ENCODE measurements around the gene CDC6. TPM values are rescaled to one million over a fixed set of nuclear protein-coding genes. Genes with fewer than 3 reads are reported as not detected.

CDC6 gene
- total RNA-seq, 1 donor from 2014 or later: 3.7 TPM

GRCh38 chr17:40343219-40344119, 55.8 kb downstream of the CDC6 start:
- no peaks in the 10 kb centered on the region for H3K9me3 ChIP-seq
- intact Hi-C loops (cut with DNase I): no loop called here
- TF ChIP-seq POLR2AphosphoS5 (IDR thresholded peaks at IDR 0.05; ENCODE audit: insufficient read depth in 1 of 2, low read depth in 1 of 2): no peak
- TF ChIP-seq CTCF (IDR thresholded peaks at IDR 0.05): no peak
- peak overlapping the region; percentile 76 to 78 for H3K4me3 ChIP-seq
- DNase-seq (ENCODE audit: extremely low spot score in 2 of 2): no peak
- no peaks in the 10 kb centered on the region for H3K27me3 ChIP-seq
- H3K4me1 ChIP-seq: peaks cover 89% of the 10 kb centered on the region
- peaks cover 0 to 3% of the 10 kb centered on the region in 2 donors for H3K36me3 ChIP-seq
- peak overlapping the region; percentile 97 for H3K27ac ChIP-seq

- no peaks in the 10 kb centered on the region for H3K9me3 ChIP-seq
- no peak for DNase-seq (ENCODE audit: extremely low spot score in 2 of 2)
- peaks cover 92% of the 10 kb centered on the region for H3K4me1 ChIP-seq
- no peaks in the 10 kb centered on the region for H3K27me3 ChIP-seq
- H3K27ac ChIP-seq: peak overlapping the region; percentile 97
- TF ChIP-seq POLR2A (IDR thresholded peaks at IDR 0.05) (no peak), POLR2AphosphoS5 (IDR thresholded peaks at IDR 0.05; ENCODE audit: insufficient read depth in 1 of 2, low read depth in 1 of 2) (no peak), CTCF (IDR thresholded peaks at IDR 0.05) (no peak)
- intact Hi-C loops (cut with DNase I): no loop called here
- H3K4me3 ChIP-seq: peak overlapping the region; percentile 76 to 78
- H3K36me3 ChIP-seq: peaks cover 0 to 14% of the 10 kb centered on the region in 2 donors
Observed at GRCh38 chr17:40344421-40345160, 56.9 kb downstream of the CDC6 start.

- H3K36me3 ChIP-seq: peaks cover 0 to 18% of the 10 kb centered on the region in 2 donors
- TF ChIP-seq POLR2AphosphoS5 (IDR thresholded peaks at IDR 0.05; ENCODE audit: insufficient read depth in 1 of 2, low read depth in 1 of 2) (peak in 1 of 2 donors; percentile 81), POLR2A (IDR thresholded peaks at IDR 0.05) (no peak), CTCF (IDR thresholded peaks at IDR 0.05) (no peak)
- intact Hi-C loops (cut with DNase I): no loop called here
- H3K27ac ChIP-seq: peak overlapping the region; percentile 97
- H3K4me3 ChIP-seq: peak overlapping the region; percentile 76 to 78
- no peak for DNase-seq (ENCODE audit: extremely low spot score in 2 of 2)
- no peaks in the 10 kb centered on the region for H3K9me3 ChIP-seq
- peaks cover 92% of the 10 kb centered on the region for H3K4me1 ChIP-seq
- no peaks in the 10 kb centered on the region for H3K27me3 ChIP-seq
Observed at GRCh38 chr17:40345161-40345993, 57.7 kb downstream of the CDC6 start.

GRCh38 chr17:40345994-40346764, 58.5 kb downstream of the CDC6 start:
- TF ChIP-seq POLR2A (IDR thresholded peaks at IDR 0.05) (no peak), CTCF (IDR thresholded peaks at IDR 0.05) (no peak), POLR2AphosphoS5 (IDR thresholded peaks at IDR 0.05; ENCODE audit: insufficient read depth in 1 of 2, low read depth in 1 of 2) (no peak)
- H3K4me1 ChIP-seq: peaks cover 89% of the 10 kb centered on the region
- peaks cover 0 to 18% of the 10 kb centered on the region in 2 donors for H3K36me3 ChIP-seq
- H3K27ac ChIP-seq: peak overlapping the region; percentile 97
- DNase-seq (ENCODE audit: extremely low spot score in 2 of 2): no peak
- no peaks in the 10 kb centered on the region for H3K27me3 ChIP-seq
- no peaks in the 10 kb centered on the region for H3K9me3 ChIP-seq
- intact Hi-C loops (cut with DNase I): no loop called here
- H3K4me3 ChIP-seq: peak overlapping the region; percentile 76 to 78
